Esophagus muscularis mucosa (tissue), 4 donors: ENCODE results near the gene TMEM45A. TPM values are rescaled to one million over a fixed set of nuclear protein-coding genes. Genes with fewer than 3 reads are reported as not detected.

Experiments used
- DNase-seq: peaks from one replicate; pipeline ENCODE4 v3.0.0-alpha.2; 2017; ENCODE audit errors: extremely low spot score
- H3K27ac ChIP-seq, 4 donors: fragments of 200-600 bp; sonication (generic); replicated peaks in 1 of 4; 1 replicate in 3 of 4; 2 replicates in 1 of 4; pipeline ENCODE4 v1.5.1; 2016 to 2019; ENCODE audit warnings: mild to moderate bottlenecking in 1 of 4
- H3K27me3 ChIP-seq, 4 donors: fragments of 200-600 bp; sonication (generic); one replicate each; pipeline versions ENCODE4 v1.5.1 to v1.6.0; 2016 to 2019
- H3K36me3 ChIP-seq, 4 donors: fragments of 200-600 bp; sonication (generic); one replicate each; pipeline ENCODE4 v1.5.1; 2016 to 2019
- H3K4me1 ChIP-seq, 4 donors: fragments of 200-600 bp; sonication (generic); one replicate each; pipeline ENCODE4 v1.5.1; 2016 to 2019
- H3K4me3 ChIP-seq, 4 donors: fragments of 200-600 bp; sonication (generic); 1 replicate in 2 of 4; 2 replicates in 2 of 4; pipeline ENCODE4 v1.5.1; 2016 to 2019; ENCODE audit warnings: mild to moderate bottlenecking in 4 of 4, moderate library complexity in 1 of 4
- H3K9me3 ChIP-seq, 4 donors: fragments of 200-600 bp; sonication (generic); 1 replicate in 3 of 4; 2 replicates in 1 of 4; pipeline ENCODE4 v1.5.1; 2016 to 2019
- EP300 ChIP-seq: sonication (generic); formaldehyde crosslinking; IDR thresholded peaks from one replicate; pipeline ENCODE4 v1.6.1; 2017; ENCODE audit warnings: antibody characterized with exemption
- POLR2A ChIP-seq: fragments of 450-650 bp; IDR thresholded peaks from one replicate; pipeline ENCODE4 v1.6.1; 2017; ENCODE audit warnings: antibody characterized with exemption, moderate library complexity, mild to moderate bottlenecking, low read depth
- POLR2AphosphoS5 ChIP-seq, 2 donors: sonication (generic); formaldehyde crosslinking; IDR thresholded peaks; one replicate each; pipeline ENCODE4 v1.6.1; 2017; ENCODE audit warnings: antibody characterized with exemption in 2 of 2
- WGBS: methylation state at CpG from one replicate; pipeline ENCODE4 v1.1.5; 2018; 5-methylcytosine and 5-hydroxymethylcytosine counted together
- intact Hi-C: fragments of 100-400 bp; cut with DNase I; formaldehyde crosslinking; loops from one replicate; pipeline ENCODE4 v1.15.1; 2023
- total RNA-seq, 4 donors: library from RNA; depleted of rRNA; stranded (reverse); fragments of >200 nt; gene quantifications; one replicate each; pipeline versions ENCODE4 v1.1.0 to v1.2.1, GENCODE V29; 2016
- TF ChIP-seq, protein P1 (sequence below), 3 experiments: fragments of 200-600 bp in 2 of 3; fragments of 450-650 bp in 1 of 3; sonication (generic) in 2 of 3; IDR thresholded peaks; one replicate each; pipeline ENCODE4 v1.5.1; 2017 to 2019; ENCODE audit warnings: antibody characterized with exemption in 3 of 3, mild to moderate bottlenecking in 2 of 3, moderate library complexity in 1 of 3

The TMEM45A gene
- total RNA-seq, 4 donors from 2014 or later: 8.7 to 17.2 (median 9.6) TPM

DNA sequence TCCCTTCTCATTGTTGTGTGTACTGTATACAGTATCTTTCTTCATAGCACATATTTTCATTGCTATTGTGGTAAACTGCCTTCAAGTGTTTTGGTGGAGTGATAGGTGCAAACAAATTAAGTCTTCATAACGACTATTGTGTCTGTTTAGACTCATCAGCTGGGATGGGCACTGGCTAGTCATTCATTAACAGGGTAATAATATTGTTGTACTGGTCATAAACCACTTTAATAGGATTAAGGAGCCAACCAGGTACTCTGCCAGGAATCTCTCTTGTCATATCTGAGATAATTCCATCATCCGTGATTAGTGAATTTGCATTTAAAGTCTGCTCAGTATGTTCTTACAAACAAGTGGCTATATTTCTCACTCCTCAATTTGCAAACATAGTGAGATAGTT is 10.2 kb upstream of the TMEM45A start:
- Histone ChIP-seq H3K9me3 (no peaks in the 10 kb centered on the region), H3K27ac (no peak overlapping the region), H3K4me3 (no peak overlapping the region), H3K27me3 (no peaks in the 10 kb centered on the region), H3K36me3 (no peaks in the 10 kb centered on the region), H3K4me1 (no peaks in the 10 kb centered on the region)
- intact Hi-C loops: no loop called here
- no peak for DNase-seq
- 74% methylated on average over 2 of the region's 2 CpGs for WGBS
- TF ChIP-seq POLR2A: no peak
- TF ChIP-seq POLR2AphosphoS5 (IDR thresholded peaks at IDR 0.05): no peak

DNA sequence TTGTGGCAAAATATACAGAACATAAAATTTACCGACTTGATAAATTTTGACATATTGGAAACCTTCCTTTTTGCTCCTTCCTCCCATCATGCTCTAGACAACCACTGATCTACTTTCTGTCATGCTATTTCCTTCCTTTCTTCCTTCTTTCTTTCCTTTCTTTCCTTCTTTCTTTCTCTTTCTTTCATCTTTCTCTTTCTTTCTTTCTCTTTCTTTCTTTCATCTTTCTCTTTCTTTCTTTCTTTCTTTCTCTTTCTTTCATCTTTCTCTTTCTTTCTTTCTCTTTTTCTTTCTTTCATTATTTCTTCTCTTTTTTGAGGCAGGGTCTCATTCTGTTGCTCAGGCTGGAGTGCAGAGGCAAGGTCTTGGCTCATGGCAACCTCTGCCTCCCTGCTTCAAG is 8.9 kb upstream of the TMEM45A start:
- WGBS: 97% methylated on average over 1 of the region's 1 CpG
- Histone ChIP-seq H3K27ac (no peak overlapping the region), H3K36me3 (no peaks in the 10 kb centered on the region), H3K4me1 (no peaks in the 10 kb centered on the region), H3K4me3 (no peak overlapping the region), H3K9me3 (no peaks in the 10 kb centered on the region), H3K27me3 (no peaks in the 10 kb centered on the region)
- TF ChIP-seq POLR2A (no peak), EP300 (no peak), POLR2AphosphoS5 (IDR thresholded peaks at IDR 0.05) (no peak)
- TF ChIP-seq, protein P1, sequence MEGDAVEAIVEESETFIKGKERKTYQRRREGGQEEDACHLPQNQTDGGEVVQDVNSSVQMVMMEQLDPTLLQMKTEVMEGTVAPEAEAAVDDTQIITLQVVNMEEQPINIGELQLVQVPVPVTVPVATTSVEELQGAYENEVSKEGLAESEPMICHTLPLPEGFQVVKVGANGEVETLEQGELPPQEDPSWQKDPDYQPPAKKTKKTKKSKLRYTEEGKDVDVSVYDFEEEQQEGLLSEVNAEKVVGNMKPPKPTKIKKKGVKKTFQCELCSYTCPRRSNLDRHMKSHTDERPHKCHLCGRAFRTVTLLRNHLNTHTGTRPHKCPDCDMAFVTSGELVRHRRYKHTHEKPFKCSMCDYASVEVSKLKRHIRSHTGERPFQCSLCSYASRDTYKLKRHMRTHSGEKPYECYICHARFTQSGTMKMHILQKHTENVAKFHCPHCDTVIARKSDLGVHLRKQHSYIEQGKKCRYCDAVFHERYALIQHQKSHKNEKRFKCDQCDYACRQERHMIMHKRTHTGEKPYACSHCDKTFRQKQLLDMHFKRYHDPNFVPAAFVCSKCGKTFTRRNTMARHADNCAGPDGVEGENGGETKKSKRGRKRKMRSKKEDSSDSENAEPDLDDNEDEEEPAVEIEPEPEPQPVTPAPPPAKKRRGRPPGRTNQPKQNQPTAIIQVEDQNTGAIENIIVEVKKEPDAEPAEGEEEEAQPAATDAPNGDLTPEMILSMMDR (IDR thresholded peaks at IDR 0.05): no peak
- intact Hi-C loops: no loop called here
- DNase-seq: no peak

- WGBS: 93% methylated on average over 2 of the region's 2 CpGs
- no peak overlapping the region for H3K4me3 ChIP-seq
- no peak for DNase-seq
- H3K4me1 ChIP-seq: peaks cover 3 to 6% (median 5%) of the 10 kb centered on the region in 4 donors
- TF ChIP-seq EP300 (no peak), POLR2AphosphoS5 (IDR thresholded peaks at IDR 0.05) (no peak), POLR2A (no peak)
- TF ChIP-seq, protein P1 (IDR thresholded peaks at IDR 0.05): no peak
- H3K9me3 ChIP-seq: no peaks in the 10 kb centered on the region
- H3K36me3 ChIP-seq: no peaks in the 10 kb centered on the region
- H3K27ac ChIP-seq: no peak overlapping the region
- no peaks in the 10 kb centered on the region for H3K27me3 ChIP-seq
- intact Hi-C loops: no loop called here
These were observed 5.6 kb upstream of the TMEM45A start for GRCh38 chr3:100486808-100487207.

- intact Hi-C loops: no loop called here
- Histone ChIP-seq H3K4me1 (peaks cover 5 to 16% (median 13%) of the 10 kb centered on the region in 4 donors), H3K36me3 (no peaks in the 10 kb centered on the region), H3K4me3 (no peak overlapping the region), H3K9me3 (no peaks in the 10 kb centered on the region), H3K27me3 (no peaks in the 10 kb centered on the region), H3K27ac (no peak overlapping the region)
- DNase-seq: no peak
- WGBS: 100% methylated on average over 1 of the region's 1 CpG
- TF ChIP-seq POLR2A: no peak
- TF ChIP-seq EP300: no peak
- no peak for TF ChIP-seq POLR2AphosphoS5 (IDR thresholded peaks at IDR 0.05)
- TF ChIP-seq, protein P1 (IDR thresholded peaks at IDR 0.05): no peak
These were observed 3.3 kb upstream of the TMEM45A start for GRCh38 chr3:100489118-100489517.

GRCh38 chr3:100496711-100497261 is 4.4 kb downstream of the TMEM45A start:
- TF ChIP-seq POLR2AphosphoS5 (IDR thresholded peaks at IDR 0.05) (no peak), POLR2A (no peak), EP300 (no peak)
- TF ChIP-seq, protein P1 (IDR thresholded peaks at IDR 0.05): no peak
- H3K27ac ChIP-seq: no peak overlapping the region
- H3K9me3 ChIP-seq: no peaks in the 10 kb centered on the region
- intact Hi-C loops: loop anchor here (10.0 kb wide), 1 partner anchor 662 kb away; no protein-coding TSS in a partner anchor
- no peak for DNase-seq
- H3K4me3 ChIP-seq: no peak overlapping the region
- peaks cover 2 to 10% (median 8%) of the 10 kb centered on the region in 4 donors for H3K4me1 ChIP-seq
- no peaks in the 10 kb centered on the region for H3K27me3 ChIP-seq
- H3K36me3 ChIP-seq: no peaks in the 10 kb centered on the region
